SU-DHL-6 (cell line): Measurements from ENCODE around the gene STEAP3.

Experiments
- CTCF ChIP-seq: fragments of 200-600 bp; sonication (generic); IDR thresholded peaks from one replicate; pipeline ENCODE4 v1.5.1; 2017; ENCODE audit warnings: antibody characterized with exemption, mild to moderate bottlenecking, low read length, moderate library complexity; ENCODE audit not compliant: insufficient read depth, poor library complexity, severe bottlenecking
- EZH2phosphoT487 ChIP-seq: fragments of 200-600 bp; sonication (generic), shearing (Covaris generic); conservative IDR thresholded peaks from 2 replicates; pipeline ENCODE4 v1.6.1; 2018; ENCODE audit warnings: mild to moderate bottlenecking, antibody characterized with exemption, low read length, moderate library complexity, mixed read lengths

- TF ChIP-seq CTCF = no peak
- no peak for TF ChIP-seq EZH2phosphoT487
Observed at GRCh38 chr2:119181391-119181790, 42.2 kb upstream of the STEAP3 start.
